H7 (cell line): ENCODE results near the gene WNT5A. TPM values are rescaled to one million over a fixed set of nuclear protein-coding genes. Genes with fewer than 3 reads are reported as not detected.
"Not testable (repeated sequence)": the region's sequence is repeated elsewhere in the genome, so short reads cannot be mapped to it uniquely, and the experiment has no call there.

ENCODE experiments used
- DNase-seq: peaks from one replicate; pipeline ENCODE4 v3.0.0; 2012
- H3K27me3 ChIP-seq: 2 replicates; pipeline ENCODE4 v1.6.0; 2011; ENCODE audit warnings: mild to moderate bottlenecking, low read length; ENCODE audit not compliant: control insufficient read depth, insufficient read depth
- H3K36me3 ChIP-seq: replicated peaks from 2 replicates; pipeline ENCODE4 v1.5.1; 2011; ENCODE audit warnings: low read length; ENCODE audit not compliant: control insufficient read depth, insufficient read depth
- H3K4me3 ChIP-seq: 2 replicates; pipeline ENCODE4 v1.5.1; 2011; ENCODE audit warnings: low read depth, mild to moderate bottlenecking, control low read depth, low read length, moderate library complexity; ENCODE audit not compliant: insufficient read depth
- total RNA-seq: library from RNA; depleted of rRNA; stranded (reverse); fragments of >200 nt; shearing (Covaris generic); gene quantifications from 2 replicates; pipeline ENCODE4 v1.2.3, GENCODE V29; 2014

WNT5A gene
- total RNA-seq, 1 experiment from 2014 or later: 11.5 TPM

- Histone ChIP-seq H3K36me3 (no peaks in the 10 kb centered on the region), H3K4me3 (no peak overlapping the region), H3K27me3 (no peaks in the 10 kb centered on the region)
- DNase-seq: no peak
These were observed 28.6 kb upstream of the WNT5A start for GRCh38 chr3:55515550-55516246.

DNA sequence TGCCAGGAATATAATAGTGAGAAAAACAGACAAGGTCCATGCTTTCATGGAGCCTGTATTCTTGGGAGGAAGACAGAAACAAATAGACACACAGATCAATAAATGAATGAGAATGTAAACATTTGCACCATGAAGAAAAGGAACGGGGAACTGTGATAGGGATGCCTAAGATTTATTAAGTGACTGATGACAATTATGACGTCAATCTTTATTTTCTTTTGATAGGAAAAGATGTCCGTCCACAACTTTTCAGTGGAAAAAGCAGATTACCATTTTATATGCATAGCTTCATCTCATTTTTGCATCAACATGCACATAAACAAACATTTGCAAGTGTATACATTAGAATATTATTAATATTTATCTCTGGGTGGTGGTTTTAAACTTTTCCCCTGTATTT, 27.9 kb upstream of the WNT5A start:
- Histone ChIP-seq H3K4me3 (no peak overlapping the region), H3K27me3 (no peaks in the 10 kb centered on the region), H3K36me3 (no peaks in the 10 kb centered on the region)
- no peak for DNase-seq

DNA sequence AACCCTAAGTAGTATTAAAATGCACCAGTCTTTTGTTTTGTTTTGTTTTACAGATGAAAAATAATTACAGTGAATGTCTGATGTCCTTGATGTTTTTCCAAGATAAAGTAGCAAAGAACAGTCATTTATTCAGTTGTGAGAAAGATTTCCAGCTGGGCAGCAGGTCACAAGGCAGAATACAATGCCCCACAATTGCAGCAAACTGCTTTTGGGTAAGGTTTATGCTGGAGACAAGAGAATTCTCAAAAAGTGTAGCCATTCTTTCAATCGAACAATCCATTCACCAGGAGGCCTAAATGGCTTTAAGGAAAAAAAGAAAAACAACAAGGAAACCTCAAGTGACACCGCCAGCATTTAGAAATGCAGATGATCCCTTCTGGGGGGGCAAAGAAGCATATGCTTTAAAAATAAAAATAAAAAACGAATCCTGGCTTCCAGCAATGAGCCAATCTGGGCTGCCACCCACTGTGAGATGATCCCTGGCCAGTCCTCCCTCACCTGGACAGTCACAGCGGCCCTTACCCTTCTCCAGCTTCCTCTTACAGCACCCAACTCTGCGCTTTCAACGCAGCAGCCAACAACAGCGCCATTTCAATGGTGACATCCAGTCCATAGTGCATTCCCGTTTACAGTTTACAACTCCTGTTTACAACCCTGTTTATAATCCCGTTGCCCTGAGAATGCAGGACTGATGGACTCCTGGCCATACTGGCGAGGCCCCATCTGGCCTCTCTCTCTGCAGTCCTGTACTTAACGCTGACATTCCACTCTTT, 25.7 kb upstream of the WNT5A start:
- H3K36me3 ChIP-seq: no peaks in the 10 kb centered on the region
- no peak for DNase-seq
- H3K4me3 ChIP-seq: no peak overlapping the region
- H3K27me3 ChIP-seq: no peaks in the 10 kb centered on the region; the same call in 1 of the 2 replicates

- no peaks in the 10 kb centered on the region; the same call in 1 of the 2 replicates for H3K27me3 ChIP-seq
- DNase-seq: no peak
- no peak overlapping the region for H3K4me3 ChIP-seq
- H3K36me3 ChIP-seq: no peaks in the 10 kb centered on the region
These were observed 24.9 kb upstream of the WNT5A start for GRCh38 chr3:55511895-55512570.

GRCh38 chr3:55508335-55508734, 21.2 kb upstream of the WNT5A start:
- Histone ChIP-seq H3K4me3 (no peak overlapping the region), H3K27me3 (no peaks in the 10 kb centered on the region; the same call in 1 of the 2 replicates), H3K36me3 (no peaks in the 10 kb centered on the region)
- DNase-seq: no peak

GRCh38 chr3:55507808-55508207, 20.7 kb upstream of the WNT5A start:
- DNase-seq: no peak
- Histone ChIP-seq H3K27me3 (no peaks in the 10 kb centered on the region; the same call in 1 of the 2 replicates), H3K36me3 (no peaks in the 10 kb centered on the region), H3K4me3 (no peak overlapping the region)

DNA sequence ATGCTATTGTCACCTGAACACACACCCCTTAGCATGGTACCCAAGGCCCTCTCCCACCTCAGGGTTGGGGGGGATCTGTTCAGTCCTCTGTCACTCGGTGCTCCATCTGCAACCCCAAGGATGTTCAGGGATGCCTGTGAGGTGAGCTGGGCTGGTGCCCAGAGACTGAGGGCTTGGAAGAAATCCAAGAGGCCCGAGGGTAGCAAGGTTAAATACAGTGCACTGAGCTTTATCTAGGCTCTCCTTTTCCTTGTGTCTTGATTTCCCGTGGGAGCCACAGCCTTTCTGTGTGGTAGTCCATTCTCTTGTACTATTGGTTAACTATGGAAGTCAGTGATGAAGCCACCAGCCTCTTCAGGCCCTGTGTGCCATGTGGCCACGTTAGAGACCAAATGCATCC, 18.7 kb upstream of the WNT5A start:
- no peak overlapping the region for H3K4me3 ChIP-seq
- H3K36me3 ChIP-seq: no peaks in the 10 kb centered on the region
- no peaks in the 10 kb centered on the region; the same call in 1 of the 2 replicates for H3K27me3 ChIP-seq
- no peak for DNase-seq

- H3K27me3 ChIP-seq, H3K36me3 ChIP-seq, DNase-seq, H3K4me3 ChIP-seq: not testable (repeated sequence)
These were observed 18.0 kb upstream of the WNT5A start for GRCh38 chr3:55505102-55505501.

DNA sequence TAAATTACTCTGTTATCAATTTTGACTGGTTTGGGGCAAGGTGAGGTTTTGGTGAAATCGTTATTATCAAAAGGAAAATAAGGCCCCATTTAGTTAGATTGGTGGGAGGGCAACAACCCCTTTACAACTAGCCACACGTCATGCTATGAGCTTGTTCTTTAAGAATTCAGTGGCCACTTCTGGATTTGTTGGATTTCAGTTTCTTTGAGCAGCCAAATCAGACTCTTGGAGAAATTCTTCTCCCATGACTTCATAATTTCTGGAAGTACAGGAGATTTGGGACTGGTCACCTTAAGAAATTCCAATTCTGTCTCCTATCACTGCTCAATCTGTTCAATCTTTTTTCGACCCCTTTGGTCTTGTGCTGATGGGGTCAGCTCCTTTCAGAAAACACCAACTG, 14.8 kb upstream of the WNT5A start:
- no peak for DNase-seq
- no peak overlapping the region for H3K4me3 ChIP-seq
- no peaks in the 10 kb centered on the region; the same call in 1 of the 2 replicates for H3K27me3 ChIP-seq
- no peaks in the 10 kb centered on the region for H3K36me3 ChIP-seq

GRCh38 chr3:55500555-55501330, 13.6 kb upstream of the WNT5A start:
- Histone ChIP-seq H3K4me3 (no peak overlapping the region), H3K27me3 (no peaks in the 10 kb centered on the region; the same call in 1 of the 2 replicates), H3K36me3 (no peaks in the 10 kb centered on the region)
- no peak for DNase-seq

DNA sequence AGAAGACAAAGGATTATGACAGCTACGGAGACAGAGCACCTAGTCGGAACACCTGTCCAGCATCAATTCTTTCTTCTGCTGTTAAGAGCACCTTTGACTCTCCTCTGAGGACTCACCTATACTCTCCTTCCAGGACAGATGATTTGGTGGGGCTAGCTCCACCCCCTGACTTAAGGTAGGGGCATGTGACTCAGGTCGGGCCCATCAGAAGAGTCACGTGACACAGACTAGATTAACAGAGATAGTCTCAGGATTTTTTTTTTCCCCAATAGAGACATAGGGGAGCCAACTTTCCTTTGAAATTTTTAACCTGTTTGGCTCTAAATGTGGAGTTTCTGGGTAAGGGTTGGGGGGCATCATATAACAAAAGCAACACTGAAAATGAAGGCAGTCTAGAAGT, 11.4 kb upstream of the WNT5A start:
- Histone ChIP-seq H3K36me3 (no peaks in the 10 kb centered on the region), H3K27me3 (no peaks in the 10 kb centered on the region; the same call in 1 of the 2 replicates), H3K4me3 (no peak overlapping the region)
- no peak for DNase-seq

DNA sequence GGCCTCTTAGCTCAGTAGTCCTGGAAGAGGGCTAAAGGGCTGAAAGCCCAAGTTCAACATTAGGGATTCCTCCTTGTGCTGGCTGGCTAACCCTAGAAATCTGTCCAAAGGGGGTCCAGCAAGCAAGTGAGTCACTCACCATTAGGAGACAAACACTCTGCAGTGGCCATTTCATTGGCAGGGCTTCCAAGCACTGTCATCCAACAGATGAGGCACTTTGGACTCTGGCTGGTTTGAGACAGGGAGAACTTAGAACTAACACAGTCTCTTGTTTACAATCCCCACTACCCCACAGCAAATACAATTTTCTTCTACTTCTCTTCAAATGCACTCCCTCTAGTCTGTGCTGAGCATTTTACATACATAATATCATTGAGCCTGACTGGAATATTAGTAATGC, 10.1 kb upstream of the WNT5A start:
- no peaks in the 10 kb centered on the region; the same call in 1 of the 2 replicates for H3K27me3 ChIP-seq
- H3K36me3 ChIP-seq: no peaks in the 10 kb centered on the region
- no peak for DNase-seq
- no peak overlapping the region for H3K4me3 ChIP-seq

- Histone ChIP-seq H3K36me3 (no peaks in the 10 kb centered on the region), H3K27me3 (peaks cover 12% of the 10 kb centered on the region), H3K4me3 (no peak overlapping the region)
- no peak for DNase-seq
These were observed 7.9 kb upstream of the WNT5A start for GRCh38 chr3:55494976-55495375.

- no peak overlapping the region for H3K4me3 ChIP-seq
- peaks cover 27% of the 10 kb centered on the region for H3K27me3 ChIP-seq
- no peaks in the 10 kb centered on the region for H3K36me3 ChIP-seq
- no peak for DNase-seq
These were observed 5.9 kb upstream of the WNT5A start for GRCh38 chr3:55492976-55493375.
